Activated gamma-delta T cell treated with anti-CD3 and anti-CD28 coated beads, Interleukin-2, amount 50 U/mL, for 16 hours (primary cell): Measurements from ENCODE around the gene ALKBH8.
"Not testable (repeated sequence)": the region's sequence is repeated elsewhere in the genome, so short reads cannot be mapped to it uniquely, and the experiment has no call there.

Experiments
- DNase-seq: peaks from one replicate; pipeline ENCODE4 v3.0.0-alpha.2; 2020; ENCODE audit warnings: low read depth

The ALKBH8 gene

DNA sequence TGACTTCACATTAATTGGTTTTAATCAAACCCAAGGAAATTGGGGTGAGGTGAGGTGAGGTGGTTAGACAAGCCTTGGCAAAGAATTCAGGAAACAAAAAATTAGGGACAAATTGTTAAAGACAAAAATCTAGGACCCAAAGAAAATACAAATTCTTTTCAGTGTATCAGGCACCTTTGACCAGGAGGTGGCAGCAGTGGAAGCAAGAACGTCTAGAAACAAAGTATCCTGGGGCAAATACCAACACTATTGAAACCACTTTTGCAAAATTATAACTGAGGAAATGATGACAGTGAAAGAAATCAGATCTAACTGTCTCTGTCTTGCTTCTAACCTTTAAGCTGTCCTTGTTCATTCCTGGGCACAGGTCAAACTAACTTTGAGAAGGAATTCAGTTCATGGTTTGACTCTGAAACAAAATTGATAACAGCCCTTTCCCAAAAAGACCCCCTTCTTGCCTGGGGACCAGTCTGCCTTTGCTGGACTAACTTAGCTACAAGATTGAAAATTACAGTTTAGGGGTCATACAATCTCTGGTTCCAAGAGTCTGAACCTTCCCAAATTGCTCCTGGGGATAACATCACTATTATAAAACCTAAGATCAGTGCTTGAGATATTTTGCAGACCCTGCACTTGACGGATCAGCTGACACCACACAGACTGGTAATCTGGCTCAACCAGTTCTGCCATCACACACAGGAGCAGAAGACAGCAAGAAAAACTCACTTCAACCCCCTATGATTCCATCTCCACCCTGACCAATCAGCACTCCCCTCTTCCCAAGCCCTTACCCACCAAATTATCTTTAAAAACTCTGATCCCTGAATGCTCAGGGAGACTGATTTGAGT, 11.2 kb upstream of the ALKBH8 start:
- peak; percentile 27 for DNase-seq

DNA sequence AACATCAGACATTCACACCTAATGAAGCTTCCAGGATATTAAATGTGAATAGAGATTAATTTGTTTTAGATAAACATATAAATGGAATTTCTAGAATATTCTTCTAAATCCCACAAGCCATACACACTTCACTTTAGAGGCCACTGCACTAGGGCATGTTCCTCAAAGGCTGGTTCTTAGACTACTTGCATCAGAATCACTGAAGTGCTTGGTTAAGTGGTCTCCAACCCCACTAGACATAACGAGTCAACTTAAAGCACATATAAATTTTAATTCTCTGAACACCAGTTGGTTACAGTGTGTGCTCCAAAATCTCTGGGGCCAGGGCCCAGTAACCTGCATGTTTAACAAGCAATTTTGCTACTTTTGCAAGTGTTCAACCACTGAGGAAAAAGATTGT, 7.9 kb upstream of the ALKBH8 start:
- no peak for DNase-seq

DNA sequence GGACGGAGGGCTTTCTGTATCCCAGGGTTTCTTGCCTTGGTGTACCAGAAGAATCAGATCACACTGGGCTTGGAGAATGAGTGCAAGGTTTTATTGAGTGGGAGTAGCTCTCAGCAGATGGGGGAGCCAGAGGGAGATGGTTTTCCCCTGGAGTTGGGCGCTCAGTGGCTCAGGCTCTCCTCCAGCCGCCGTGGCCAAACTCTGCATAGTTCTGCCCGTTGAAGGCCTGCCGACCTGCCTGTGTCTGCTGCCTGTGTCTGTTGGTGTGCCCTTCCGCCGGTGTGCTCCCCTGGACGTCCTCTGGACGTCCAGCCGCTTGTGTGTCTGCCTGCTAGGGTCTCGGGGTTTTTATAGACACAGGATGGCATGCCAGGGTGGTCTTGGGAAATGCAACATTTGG, 4.5 kb upstream of the ALKBH8 start:
- DNase-seq = no peak

DNA sequence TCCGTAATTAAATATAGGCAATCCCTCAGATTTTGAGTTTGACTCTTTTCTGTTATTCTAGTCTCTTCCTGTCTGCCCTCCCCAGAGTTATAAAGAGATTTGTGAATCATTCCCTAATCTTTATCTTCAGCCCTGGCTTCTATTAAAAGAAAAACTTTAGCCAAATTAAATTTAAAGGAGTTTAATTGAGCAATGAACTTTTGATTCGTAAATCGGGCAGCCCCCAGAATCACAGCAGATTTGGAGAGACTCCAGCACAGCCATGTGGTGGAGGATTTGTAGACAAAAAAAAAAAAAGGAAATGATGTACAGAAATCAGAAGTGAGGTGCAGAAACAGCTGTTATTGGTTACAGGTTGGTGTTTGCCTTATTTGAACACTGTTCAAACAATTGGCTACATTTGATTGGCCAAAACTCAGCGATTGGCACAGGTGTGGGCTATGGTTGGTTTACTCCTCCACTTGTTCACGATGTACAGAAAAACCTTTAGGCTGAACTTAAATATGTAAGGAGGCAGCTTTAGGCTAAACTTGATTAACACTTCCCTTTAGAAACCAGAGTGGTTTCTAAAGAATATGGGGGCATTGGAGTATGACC, 2.3 kb upstream of the ALKBH8 start:
- no peak for DNase-seq

DNA sequence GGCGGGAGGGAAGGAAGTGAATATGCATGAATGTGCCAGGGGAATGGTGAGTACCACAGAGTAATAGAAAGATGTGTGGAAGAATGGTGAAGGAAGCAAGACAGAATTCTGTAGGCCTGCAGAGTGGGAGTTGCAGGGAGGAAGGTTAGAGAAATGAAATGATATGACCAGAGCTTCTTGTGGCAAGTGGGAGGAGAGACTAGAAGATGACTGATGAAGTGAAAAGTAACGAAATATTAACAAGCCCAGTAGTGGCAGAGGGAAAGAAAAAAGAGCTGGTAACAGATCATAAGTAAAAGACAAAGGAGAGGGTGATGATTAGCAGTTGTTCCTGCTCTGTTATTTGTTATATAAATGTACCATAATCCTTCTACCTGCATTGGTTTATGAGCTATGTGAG, 1.0 kb upstream of the ALKBH8 start:
- no peak for DNase-seq

DNA sequence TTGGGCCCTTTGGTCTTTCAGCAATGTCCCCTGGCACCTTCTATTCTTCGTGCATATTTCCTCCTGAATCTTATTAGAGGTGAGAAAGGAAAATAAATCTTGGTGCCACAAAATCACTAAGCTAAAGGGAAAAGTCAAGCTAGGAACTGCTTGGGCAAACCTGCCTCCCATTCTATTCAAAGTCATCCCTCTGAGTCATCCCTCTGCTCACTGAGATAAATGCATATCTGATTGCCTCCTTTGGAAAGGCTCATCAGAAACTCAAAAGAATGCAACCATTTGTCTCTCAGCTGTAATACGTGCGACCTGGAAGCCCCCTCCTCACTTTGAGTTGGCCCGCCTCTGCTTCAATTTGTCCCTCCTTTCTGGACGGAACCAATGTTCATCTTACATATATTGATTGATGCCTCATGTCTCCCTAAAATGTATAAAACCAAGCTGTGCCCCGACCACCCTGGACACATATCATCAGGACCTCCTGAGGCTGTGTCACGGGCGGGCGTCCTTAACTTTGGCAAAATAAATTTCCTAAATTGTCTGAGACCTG, 493 bp upstream of the ALKBH8 start:
- not testable (repeated sequence) for DNase-seq

DNA sequence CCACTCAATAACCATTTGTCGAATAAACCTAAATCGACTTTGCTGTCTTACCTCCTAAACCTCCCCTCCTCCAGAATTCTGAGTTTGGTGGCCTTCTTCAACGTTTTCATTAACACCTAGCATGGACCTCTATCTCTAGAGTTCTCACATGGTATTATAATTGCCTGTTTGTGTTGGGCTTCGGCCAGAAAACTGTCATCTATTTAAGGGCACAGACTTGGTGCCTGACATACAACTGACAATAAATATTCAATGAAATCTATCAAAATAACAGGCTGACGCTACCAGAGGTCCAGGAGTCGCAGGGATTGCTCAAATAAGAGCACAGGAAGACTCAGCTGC, 687 bp downstream of the ALKBH8 start:
- DNase-seq = no peak

DNA sequence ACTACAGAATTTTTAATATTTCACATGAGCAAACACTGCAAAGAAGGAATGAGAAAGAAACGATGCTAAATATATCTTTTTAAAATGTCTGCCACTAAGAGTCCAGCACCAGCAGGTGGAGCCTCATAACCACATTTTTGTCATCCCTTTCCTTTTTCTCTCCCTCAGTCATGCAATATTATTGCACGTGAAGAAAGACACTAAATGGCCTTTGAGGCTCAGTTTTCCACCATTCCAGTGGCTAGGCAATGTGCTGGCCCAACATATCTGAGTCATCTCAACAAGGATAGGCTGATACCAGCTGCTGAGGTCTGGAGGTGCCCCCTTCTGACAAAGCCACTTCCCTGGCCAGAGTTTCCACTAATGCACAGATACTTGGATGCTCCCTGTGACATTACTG, 1.8 kb downstream of the ALKBH8 start:
- no peak for DNase-seq

DNA sequence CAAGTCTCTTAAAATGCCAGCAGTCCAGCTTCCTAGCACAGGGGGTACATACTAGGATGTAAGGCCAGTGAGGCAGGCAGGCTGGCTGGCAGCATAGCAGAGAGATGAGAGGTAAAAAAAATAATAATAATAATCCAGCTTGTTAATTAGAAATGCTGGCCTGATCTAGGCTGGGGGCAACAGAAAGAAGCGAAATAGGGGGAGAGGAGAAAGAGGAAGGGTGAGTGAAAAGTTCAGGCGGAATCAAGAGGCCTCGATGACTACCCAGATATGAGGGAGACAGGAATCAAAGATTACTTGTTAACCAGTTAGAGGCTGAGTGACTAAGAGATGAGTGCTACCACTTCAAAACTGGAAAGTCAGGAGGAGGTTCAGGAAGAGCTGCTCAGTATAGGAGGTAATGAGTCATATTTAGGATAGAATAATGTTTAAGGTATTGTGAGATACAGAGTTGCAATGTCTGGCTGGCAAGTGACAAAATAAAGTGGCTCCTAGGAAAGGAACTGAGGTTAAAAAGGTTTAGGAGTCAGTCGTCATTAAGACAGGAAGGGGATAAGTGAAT, 2.8 kb downstream of the ALKBH8 start:
- no peak for DNase-seq

DNA sequence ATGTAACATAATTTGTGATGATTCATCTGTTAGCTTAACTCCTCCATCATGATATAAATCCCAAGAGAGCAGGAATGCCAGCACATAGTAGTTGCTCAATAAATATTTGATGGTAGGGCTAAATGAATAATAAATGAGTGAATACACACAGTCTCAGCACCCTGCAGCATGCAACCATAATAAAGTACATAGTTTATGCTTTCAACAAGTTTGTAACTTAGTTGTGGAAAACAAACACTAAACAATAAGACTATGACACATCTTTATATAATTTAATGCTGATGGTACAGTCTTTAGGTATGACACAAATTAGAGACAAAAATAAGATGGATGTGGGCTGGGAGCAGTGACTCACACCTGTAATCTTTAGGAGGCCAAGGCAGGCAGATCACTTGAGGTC, 3.8 kb downstream of the ALKBH8 start:
- no peak for DNase-seq

DNA sequence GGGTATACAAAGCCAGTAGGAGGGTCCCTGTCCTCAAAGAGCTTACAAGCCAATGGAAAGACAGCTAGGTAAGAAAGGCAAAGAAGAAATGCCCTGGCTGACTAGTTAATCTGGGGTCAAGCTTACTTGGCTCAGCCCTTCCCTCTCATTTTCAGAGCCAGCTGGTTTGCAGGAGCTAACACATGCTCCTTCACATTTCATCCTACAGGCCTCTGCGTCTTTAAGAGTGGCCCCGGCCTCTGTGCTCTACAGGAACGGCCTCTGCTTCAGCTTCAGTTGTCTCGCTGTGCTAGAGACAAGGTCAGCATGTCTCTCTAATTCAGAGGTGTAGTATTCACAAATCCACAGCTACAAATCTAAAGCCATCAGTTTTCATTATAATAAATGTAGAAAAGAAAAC, 15.2 kb downstream of the ALKBH8 start:
- no peak for DNase-seq

DNA sequence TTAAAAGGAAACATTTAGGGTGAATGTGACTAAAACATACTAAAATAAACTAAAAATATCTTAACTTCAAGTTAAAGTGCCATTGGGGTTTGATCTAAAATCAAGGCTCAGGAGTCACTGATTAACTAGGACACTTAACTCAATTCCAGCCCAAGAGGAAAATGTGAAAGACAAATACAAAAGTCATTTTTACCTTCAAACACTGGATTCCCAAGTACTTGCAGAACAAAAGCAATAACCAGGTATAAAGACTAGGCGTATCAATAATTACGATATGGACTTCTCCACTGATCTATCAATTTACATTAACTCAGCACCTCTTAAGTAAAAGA, 15.6 kb downstream of the ALKBH8 start:
- DNase-seq = no peak

DNA sequence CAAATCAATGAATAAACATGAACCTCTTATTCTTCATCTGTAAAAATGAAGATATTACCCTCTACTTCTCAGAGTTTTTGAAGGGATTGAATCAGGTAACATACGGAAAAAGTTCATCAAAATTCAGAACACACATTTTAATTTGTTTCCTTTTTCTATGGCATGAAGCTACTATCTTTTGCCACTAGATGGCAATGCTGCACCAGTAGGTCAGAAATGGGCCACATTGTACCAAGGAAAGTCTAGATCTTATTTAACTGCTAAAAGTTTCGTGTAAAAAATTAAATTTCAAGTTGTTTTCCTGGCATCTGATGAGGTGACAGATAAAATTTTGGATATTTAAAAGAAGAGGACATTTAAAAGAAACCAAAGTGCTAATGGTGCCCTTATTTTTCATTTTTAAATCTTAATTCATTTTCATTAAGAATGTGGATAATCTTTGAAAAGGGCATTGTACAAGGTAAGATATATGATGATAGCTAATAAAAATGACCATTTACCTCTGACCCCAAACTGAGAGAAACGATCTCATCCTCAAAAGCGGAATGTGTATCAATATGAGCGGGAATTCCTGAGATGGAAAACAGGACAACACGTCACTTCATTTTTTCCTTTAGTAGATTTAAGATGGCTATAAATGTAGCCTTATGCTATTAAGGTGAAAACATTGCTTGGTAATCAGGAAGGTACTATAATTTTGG, 16.1 kb downstream of the ALKBH8 start:
- no peak for DNase-seq

DNA sequence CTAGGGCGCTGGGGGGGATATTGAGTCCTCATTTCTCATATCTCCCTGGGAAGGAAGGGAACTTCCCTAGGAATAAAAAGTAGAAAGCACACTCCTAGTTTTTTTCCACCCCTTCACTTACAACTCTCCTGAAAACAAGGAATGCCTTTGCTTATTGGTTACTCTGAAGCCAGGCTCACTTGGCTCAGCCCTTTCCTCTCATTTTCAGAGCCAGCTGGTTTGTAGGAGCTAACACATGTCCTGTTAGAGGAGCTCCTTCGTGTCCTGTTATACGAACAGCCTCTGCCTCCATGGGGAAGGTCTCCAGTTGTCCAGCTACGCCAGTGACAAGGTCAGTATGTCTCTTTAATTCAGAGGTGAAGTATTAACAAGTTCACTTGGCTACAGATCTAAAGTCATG, 17.6 kb downstream of the ALKBH8 start:
- DNase-seq = no peak

DNA sequence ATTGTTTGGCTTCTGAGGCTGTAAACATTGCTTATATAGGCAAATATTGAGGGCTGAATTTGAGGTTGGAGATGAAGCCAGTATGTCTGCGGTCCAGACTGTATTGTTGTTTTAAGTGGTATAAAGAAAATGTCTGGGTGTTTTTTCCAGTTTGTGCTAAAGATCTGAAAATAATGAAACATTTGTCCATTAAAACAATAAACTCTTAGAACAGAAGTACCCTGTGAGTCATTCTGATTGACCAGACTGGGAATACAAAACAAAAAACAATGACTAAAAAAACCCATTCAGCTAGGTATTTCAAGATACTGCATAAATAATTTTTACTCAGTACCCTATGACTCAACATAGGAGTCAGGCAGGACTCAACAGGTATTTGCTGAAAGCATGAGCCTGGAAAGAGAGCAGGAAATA, 20.4 kb downstream of the ALKBH8 start:
- DNase-seq = no peak

DNA sequence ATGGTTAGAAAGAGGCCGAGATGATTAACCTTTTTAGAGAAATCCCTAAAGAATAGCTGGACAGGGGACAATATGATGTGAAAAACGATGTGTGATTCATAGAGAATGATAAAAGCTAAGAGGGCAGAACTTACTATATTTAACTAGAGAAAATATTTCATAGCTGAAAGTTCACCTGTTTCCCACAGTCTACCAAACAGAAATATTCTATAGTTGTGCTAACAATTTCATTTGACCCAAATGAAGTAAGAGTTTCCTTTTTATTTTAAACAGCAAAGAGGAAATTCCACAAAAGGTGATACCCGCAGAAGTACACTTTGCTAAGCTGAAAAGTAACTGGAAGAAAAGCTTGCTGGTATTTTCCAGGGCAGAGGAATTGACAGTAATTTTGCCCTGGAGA, 26.7 kb downstream of the ALKBH8 start:
- DNase-seq = no peak

DNA sequence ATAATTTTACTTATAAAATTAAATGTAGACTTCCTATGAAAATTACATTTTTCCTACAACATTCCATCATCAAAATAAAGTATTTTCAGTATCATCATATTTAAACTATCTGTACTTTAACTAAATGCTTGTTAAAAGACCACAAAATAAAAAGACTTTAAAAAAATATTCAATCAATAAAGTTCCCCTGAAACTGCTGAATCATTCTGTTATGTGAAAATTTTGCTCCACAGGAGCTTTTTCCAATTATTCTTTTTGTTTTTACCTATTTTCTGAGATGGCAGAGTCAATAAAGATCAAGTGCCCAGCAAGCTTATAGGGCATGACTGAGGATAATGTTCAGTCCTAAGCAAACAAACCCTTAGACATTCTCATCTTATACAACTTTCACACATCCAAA, 27.3 kb downstream of the ALKBH8 start:
- DNase-seq = no peak

DNA sequence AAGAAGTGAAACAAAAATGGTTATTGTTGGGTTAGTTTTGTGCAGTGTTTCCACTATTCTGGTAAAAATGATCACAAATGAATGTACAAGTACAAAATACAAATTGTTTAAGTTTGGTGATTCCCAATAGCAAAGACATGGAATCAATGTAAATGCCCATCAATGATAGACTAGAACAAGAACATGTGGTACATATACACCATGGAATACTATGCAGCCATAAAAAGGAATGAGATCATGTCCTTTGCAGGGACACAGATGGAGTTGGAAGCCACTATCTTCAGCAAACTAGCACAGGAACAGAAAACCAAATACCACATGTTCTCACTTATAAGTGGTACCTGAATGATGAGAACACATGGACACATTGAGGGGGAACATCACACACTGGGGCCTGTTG, 28.4 kb downstream of the ALKBH8 start:
- DNase-seq = not testable (repeated sequence)

DNA sequence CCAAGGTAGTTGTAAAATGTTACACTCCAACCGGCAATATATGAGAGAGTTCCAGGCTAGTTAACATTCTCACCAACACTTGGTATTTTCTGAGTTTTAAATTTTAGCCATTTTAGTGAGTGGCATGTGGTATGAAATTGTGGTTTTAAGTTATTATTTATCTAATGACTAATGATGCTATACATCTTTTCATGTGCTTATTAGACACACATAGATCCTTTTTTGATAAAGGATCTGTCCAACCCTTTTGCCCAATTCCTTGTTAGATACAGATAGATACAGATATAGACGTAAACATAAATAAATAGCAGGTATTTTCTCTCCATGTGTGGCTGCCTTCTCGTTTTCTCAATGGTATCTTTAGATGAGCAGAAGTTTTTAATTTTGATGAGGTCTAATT, 39.3 kb downstream of the ALKBH8 start:
- no peak for DNase-seq

DNA sequence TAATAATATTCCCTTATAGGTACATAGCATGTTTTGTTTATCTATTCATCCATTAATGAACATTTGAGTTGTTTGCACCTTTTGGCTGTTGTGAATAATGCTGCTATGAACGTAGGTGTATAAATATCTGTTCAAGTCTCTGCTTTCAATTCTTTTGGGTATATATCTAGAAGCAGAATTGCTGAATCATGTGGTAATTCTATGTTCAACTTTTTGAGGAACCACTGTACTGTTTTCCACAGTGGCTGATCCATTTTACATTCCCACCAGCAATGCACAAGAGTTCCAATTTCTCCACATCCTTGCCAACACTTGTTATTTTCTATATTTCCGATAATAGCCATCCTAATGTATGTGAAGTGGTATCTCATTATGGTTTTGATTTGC, 56.7 kb downstream of the ALKBH8 start:
- no peak for DNase-seq

DNA sequence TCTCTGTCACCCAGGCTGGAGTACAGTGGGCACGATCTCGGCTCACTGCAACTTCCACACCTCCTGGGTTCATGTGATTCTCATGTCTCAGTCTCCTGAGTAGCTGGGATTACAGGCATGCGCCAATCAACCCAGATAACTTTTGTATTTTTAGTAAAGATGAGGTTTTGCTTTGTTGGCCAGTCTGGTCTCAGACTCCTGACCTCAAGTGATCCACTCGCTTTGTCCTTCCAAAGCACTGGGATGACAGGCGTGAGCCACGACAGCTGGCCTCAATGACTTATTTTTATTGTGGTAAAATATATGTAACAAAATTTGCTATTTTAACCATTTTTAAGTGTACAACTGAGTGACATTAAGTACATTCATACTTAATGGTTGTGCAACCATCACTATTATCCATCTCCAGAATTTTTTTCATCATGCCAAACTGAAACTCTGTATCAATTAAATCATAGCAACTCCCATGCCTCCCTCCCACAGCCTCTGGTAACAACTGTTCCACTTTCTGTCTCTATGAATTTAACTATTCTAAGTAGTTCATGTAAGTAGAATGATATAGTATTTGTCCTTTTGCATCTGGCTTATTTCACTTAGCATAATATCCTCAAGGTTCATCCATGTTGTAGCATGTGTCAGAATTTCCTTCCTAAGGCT, 57.2 kb downstream of the ALKBH8 start:
- no peak for DNase-seq

DNA sequence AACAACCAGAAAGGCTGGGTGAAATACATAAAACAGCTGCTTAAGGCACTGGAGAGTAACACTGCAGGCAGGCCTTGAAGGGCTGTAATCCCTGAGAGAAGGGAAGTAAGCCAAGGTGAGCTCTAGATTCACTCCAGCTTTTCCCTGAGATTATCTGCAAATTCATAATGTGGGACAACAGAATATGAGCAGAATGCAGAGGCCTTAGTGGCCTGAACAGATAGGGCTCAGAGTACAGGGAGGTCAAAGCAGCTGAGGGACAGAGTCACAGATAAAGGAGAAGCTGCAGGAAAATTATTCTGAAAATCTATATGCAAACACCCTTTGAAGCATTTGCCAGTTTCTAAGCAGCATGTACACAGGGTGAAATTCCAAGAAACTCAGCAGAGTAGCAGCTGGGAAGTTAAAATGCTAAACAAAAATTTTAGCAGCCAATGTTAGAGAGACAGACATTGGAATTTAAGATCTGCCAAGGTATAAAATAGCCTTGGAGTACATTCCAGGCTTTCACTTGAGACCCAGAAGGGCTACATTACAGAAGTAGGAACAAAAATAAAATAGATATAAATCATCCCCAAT, 59.8 kb downstream of the ALKBH8 start:
- no peak for DNase-seq
